PC-3 (cell line): ENCODE measurements around the gene TRAF3.

Experiments
- CTCF ChIP-seq: fragments of 300-600 bp; sonication (generic); conservative IDR thresholded peaks from 2 replicates; pipeline ENCODE4 v1.5.1; 2017; ENCODE audit warnings: antibody characterized with exemption, low read depth, mild to moderate bottlenecking, low read length
- EZH2 ChIP-seq: fragments of 300-600 bp; sonication (generic); IDR thresholded peaks from one replicate; pipeline ENCODE4 v1.6.1; 2017; ENCODE audit warnings: antibody characterized with exemption, mild to moderate bottlenecking, low read length; ENCODE audit not compliant: unreplicated experiment
- EZH2phosphoT487 ChIP-seq: fragments of 300-600 bp; sonication (generic); IDR thresholded peaks from 2 replicates; pipeline ENCODE4 v1.6.1; 2018; ENCODE audit warnings: mild to moderate bottlenecking, antibody characterized with exemption, low read length, borderline replicate concordance

DNA sequence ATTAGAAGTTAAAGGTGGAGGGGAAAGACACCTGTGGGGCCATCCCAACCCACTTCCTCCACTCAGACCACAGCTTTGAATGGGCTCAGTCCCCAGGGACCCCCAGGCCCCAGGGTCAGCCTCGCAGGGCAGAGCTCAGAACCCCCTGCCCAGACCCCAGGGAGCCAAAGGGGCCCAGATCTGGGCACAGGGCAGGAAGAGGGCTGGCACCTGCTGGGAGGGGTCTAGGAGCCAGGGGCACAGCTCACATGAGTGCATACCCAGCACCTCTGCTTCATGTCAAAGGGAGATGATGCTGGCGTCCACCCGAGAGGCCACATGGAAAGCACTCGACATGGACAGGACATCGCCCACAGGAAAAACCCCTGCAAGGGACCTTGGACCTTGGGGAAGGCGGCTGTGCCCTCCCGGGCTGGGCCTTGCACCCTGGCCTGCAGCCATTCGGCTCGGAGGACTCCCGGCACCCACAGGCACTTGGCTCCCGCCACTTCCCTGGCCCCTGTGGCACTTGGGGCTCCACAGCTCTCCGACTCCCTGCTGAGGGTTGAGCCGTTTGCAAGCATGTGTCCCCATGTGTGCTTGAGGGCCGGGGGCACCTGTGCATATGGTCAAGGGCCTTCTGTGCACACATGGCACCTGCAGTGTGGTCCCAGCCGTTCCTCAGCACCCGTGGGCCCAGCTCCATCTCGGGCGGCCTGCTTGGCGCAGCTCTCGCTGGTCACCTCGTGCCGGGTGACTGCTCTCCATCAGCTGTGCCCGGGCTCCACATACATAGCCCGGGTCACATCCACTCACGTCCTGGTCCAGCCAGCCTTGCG lies 137.4 kb downstream of the TRAF3 start:
- TF ChIP-seq CTCF, result no peak
- no peak for TF ChIP-seq EZH2phosphoT487
- no peak for TF ChIP-seq EZH2
